ENCODE measurements around the gene GNRHR.

DNA sequence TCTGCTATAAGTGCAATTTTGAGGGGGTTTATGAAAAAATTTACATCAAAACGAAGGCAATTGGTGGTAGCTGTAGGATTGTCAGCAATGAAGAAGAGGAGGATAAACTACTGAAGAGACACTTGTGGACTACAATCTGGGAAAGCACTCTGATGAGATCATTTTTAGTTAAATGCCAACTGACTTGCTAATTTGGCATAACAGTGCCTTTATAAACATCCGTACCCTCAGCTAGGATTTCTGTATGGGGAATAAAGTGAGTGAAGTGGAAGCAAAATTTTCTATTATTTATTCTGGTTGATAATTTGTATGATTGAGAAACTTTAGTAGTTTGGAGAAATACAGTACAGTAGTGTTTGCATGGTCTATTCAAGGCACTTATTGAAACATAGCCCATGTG lies 11.2 kb upstream of the GNRHR start:
- TF ChIP-seq, protein P1, sequence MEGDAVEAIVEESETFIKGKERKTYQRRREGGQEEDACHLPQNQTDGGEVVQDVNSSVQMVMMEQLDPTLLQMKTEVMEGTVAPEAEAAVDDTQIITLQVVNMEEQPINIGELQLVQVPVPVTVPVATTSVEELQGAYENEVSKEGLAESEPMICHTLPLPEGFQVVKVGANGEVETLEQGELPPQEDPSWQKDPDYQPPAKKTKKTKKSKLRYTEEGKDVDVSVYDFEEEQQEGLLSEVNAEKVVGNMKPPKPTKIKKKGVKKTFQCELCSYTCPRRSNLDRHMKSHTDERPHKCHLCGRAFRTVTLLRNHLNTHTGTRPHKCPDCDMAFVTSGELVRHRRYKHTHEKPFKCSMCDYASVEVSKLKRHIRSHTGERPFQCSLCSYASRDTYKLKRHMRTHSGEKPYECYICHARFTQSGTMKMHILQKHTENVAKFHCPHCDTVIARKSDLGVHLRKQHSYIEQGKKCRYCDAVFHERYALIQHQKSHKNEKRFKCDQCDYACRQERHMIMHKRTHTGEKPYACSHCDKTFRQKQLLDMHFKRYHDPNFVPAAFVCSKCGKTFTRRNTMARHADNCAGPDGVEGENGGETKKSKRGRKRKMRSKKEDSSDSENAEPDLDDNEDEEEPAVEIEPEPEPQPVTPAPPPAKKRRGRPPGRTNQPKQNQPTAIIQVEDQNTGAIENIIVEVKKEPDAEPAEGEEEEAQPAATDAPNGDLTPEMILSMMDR (IDR thresholded peaks at IDR 0.05) = no peak
- TF ChIP-seq POLR2A (IDR thresholded peaks at IDR 0.05) = no peak

Data from right lobe of liver (tissue), 4 donors.